ENCODE data around the gene HDLBP.

- TF ChIP-seq CTCF (IDR thresholded peaks at IDR 0.05 in 2 of 3, conservative IDR thresholded peaks at IDR 0.05 in 1 of 3; ENCODE audit: control insufficient read depth in 2 of 3, extremely low read depth in 1 of 3, insufficient read depth in 1 of 3, low read depth in 3 of 3, low read length in 3 of 3) (no peak), BHLHE40 (IDR thresholded peaks at IDR 0.05; ENCODE audit: borderline replicate concordance in 1 of 2, low read depth in 2 of 2, low read length in 1 of 2) (no peak), NR2C2 (IDR thresholded peaks at IDR 0.05; ENCODE audit: borderline replicate concordance, control insufficient read depth, insufficient read length, low read depth) (no peak), SP1 (IDR thresholded peaks at IDR 0.05; ENCODE audit: low read depth, low read length) (no peak), PBX3 (IDR thresholded peaks at IDR 0.05; ENCODE audit: insufficient replicate concordance, low read depth, low read length) (no peak), EED (IDR thresholded peaks at IDR 0.05; ENCODE audit: low read depth) (no peak), TCF12 (IDR thresholded peaks at IDR 0.05; ENCODE audit: low read depth, low read length) (no peak), HDGF (IDR thresholded peaks at IDR 0.05) (no peak), FOXM1 (IDR thresholded peaks at IDR 0.05; ENCODE audit: low read depth, low read length) (no peak)
Measured at GRCh38 chr2:241238693-241239198, 76.7 kb downstream of the HDLBP start.

All from GM12878 (cell line).